ENCODE data around the gene FDXR. TPM values are rescaled to one million over a fixed set of nuclear protein-coding genes. Genes with fewer than 3 reads are reported as not detected.

Gene FDXR
- total and polyA plus RNA-seq, 2 donors (not counting 3 experiments of a cell fraction or from before 2014, with no cell fraction given), result 19.7 to 33.4 TPM

DNA sequence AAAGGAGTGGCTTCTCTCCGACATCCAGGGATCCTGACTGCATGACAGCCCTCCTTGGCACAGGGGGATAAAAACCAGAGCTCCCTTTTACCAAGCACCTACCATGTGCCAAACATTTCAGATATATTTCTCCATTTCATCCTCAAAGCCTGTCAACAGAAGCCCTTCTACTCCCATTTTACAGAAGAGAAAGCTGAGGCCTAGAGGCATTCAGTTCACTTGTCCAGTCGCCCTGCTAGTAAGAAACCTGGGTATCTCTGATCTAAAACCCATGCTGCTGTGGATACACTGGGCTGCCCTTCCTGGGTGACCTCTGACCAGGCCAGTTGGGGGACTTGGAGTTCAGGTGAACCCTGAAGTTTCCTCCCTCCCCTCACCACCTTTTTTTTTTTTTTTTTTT is 5.9 kb upstream of the FDXR start:
- Histone ChIP-seq H3K27ac (ENCODE audit: insufficient read depth, low read depth, low read length) (no peak overlapping the region), H3K9ac (replicated peaks; ENCODE audit: extremely low read depth, insufficient read depth, low read length) (no peak overlapping the region), H3K4me1 (ENCODE audit: control insufficient read depth, extremely low read depth, insufficient read depth, low read length) (peaks cover 5% of the 10 kb centered on the region), H3K4me2 (ENCODE audit: insufficient read depth, low read length) (no peak overlapping the region), H3K36me3 (ENCODE audit: control insufficient read depth in 2 of 2, extremely low read depth in 1 of 2, insufficient read depth in 2 of 2, low read length in 2 of 2) (no peaks in the 10 kb centered on the region), H2AFZ (ENCODE audit: low read depth, low read length) (no peak overlapping the region), H3K9me3 (replicated peaks; ENCODE audit: control insufficient read depth, insufficient read depth, low read length) (no peaks in the 10 kb centered on the region), H3K27me3 (ENCODE audit: control insufficient read depth in 2 of 2, insufficient read depth in 2 of 2, low read length in 2 of 2) (no peaks in the 10 kb centered on the region), H4K20me1 (replicated peaks; ENCODE audit: control insufficient read depth, extremely low read depth, insufficient read depth, low read length) (no peaks in the 10 kb centered on the region), H3K9me1 (replicated peaks; ENCODE audit: control insufficient read depth, extremely low read depth, insufficient read depth, low read length) (no peaks in the 10 kb centered on the region), H3K4me3 (replicated peaks in 1 of 3; ENCODE audit: insufficient read depth in 1 of 3, low read depth in 1 of 3, low read length in 3 of 3) (no peak overlapping the region), H3K79me2 (ENCODE audit: control insufficient read depth, insufficient read depth, low read length) (no peaks in the 10 kb centered on the region)
- intact Hi-C loops (cut with micrococcal nuclease), result no loop called here
- dilution Hi-C loops (cut with MboI; ENCODE audit: extremely low pct_ligation_motif_present, low sequenced_read_pairs), result no loop called here
- ChIA-PET CTCF (no interaction called here), POLR2A (no interaction called here)
- TF ChIP-seq MAX (IDR thresholded peaks at IDR 0.05; ENCODE audit: insufficient read depth, insufficient read length) (no peak), POLR2AphosphoS5 (IDR thresholded peaks at IDR 0.05; ENCODE audit: insufficient read depth, low read depth, low read length) (no peak), EZH2 (IDR thresholded peaks at IDR 0.05; ENCODE audit: borderline replicate concordance, low read depth, low read length, severe bottlenecking) (no peak), FOS (IDR thresholded peaks at IDR 0.05; ENCODE audit: borderline replicate concordance, insufficient read depth, low read length) (no peak), JUN (IDR thresholded peaks at IDR 0.05; ENCODE audit: borderline replicate concordance, insufficient read depth, insufficient read length, low read depth) (no peak), GATA2 (IDR thresholded peaks at IDR 0.05; ENCODE audit: insufficient read depth, insufficient read length, low read depth, low read length) (no peak), MYC (IDR thresholded peaks at IDR 0.05; ENCODE audit: low read depth, low read length) (no peak), POLR2A (IDR thresholded peaks at IDR 0.05; ENCODE audit: low read depth, low read length) (no peak)
- TF ChIP-seq, protein P1, sequence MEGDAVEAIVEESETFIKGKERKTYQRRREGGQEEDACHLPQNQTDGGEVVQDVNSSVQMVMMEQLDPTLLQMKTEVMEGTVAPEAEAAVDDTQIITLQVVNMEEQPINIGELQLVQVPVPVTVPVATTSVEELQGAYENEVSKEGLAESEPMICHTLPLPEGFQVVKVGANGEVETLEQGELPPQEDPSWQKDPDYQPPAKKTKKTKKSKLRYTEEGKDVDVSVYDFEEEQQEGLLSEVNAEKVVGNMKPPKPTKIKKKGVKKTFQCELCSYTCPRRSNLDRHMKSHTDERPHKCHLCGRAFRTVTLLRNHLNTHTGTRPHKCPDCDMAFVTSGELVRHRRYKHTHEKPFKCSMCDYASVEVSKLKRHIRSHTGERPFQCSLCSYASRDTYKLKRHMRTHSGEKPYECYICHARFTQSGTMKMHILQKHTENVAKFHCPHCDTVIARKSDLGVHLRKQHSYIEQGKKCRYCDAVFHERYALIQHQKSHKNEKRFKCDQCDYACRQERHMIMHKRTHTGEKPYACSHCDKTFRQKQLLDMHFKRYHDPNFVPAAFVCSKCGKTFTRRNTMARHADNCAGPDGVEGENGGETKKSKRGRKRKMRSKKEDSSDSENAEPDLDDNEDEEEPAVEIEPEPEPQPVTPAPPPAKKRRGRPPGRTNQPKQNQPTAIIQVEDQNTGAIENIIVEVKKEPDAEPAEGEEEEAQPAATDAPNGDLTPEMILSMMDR (IDR thresholded peaks at IDR 0.05; ENCODE audit: extremely low read depth in 1 of 2, insufficient read depth in 1 of 2, low read depth in 1 of 2, low read length in 2 of 2), result no peak
- no TSS peak for BruUV-seq (replicated peaks)
- no peak for FAIRE-seq
- DNase-seq (ENCODE audit: low read depth, low spot score), result no peak

Measured in endothelial cell of umbilical vein (primary cell).